Natural killer cell treated with Interleukin-12 subunit alpha and Interleukin-12 subunit beta and Interleukin-15 and Interleukin-18, amount 100 ng/mL, for 72 hours (primary cell): Measurements from ENCODE around the gene SYNM. TPM values are rescaled to one million over a fixed set of nuclear protein-coding genes. Genes with fewer than 3 reads are reported as not detected.

Source experiments
- ATAC-seq, 2 donors: fragments of 150-1000 bp; cut with Tn5 transposase in 1 of 2; sonication (Bioruptor Pico), chemical (Tn5 transposase) in 1 of 2; 2 replicates each; pipeline ENCODE4 v1.10.0; 2021
- DNase-seq: peaks from one replicate; pipeline ENCODE4 v3.0.0; 2022; ENCODE audit warnings: low spot score
- H3K27ac Mint-ChIP-seq, 2 donors: 1 replicate in 1 of 2; 2 replicates in 1 of 2; pipeline ENCODE4 v1.8.0; 2022; ENCODE audit warnings: mixed read lengths in 2 of 2, mild to moderate bottlenecking in 1 of 2, moderate library complexity in 1 of 2
- H3K27me3 Mint-ChIP-seq, 2 donors: 1 replicate in 1 of 2; 2 replicates in 1 of 2; pipeline ENCODE4 v1.8.0; 2022; ENCODE audit warnings: mixed read lengths in 2 of 2
- H3K36me3 Mint-ChIP-seq: one replicate; pipeline ENCODE4 v1.8.0; 2022; ENCODE audit warnings: mixed read lengths
- H3K4me1 Mint-ChIP-seq, 2 donors: 1 replicate in 1 of 2; 2 replicates in 1 of 2; pipeline ENCODE4 v1.8.0; 2022; ENCODE audit warnings: low read depth in 2 of 2, mixed read lengths in 2 of 2, mild to moderate bottlenecking in 1 of 2
- H3K4me3 Mint-ChIP-seq: one replicate; pipeline ENCODE4 v1.8.0; 2022; ENCODE audit warnings: mixed read lengths
- H3K9me3 Mint-ChIP-seq: 2 replicates; pipeline ENCODE4 v1.8.0; 2022; ENCODE audit warnings: mixed read lengths
- total RNA-seq, 2 donors: library from RNA; stranded (reverse); gene quantifications; one replicate each; pipeline ENCODE4 v1.2.3, GENCODE V29; 2022

The SYNM gene
- total RNA-seq, 2 donors from 2014 or later, result 0.20 to 0.26 TPM

DNA sequence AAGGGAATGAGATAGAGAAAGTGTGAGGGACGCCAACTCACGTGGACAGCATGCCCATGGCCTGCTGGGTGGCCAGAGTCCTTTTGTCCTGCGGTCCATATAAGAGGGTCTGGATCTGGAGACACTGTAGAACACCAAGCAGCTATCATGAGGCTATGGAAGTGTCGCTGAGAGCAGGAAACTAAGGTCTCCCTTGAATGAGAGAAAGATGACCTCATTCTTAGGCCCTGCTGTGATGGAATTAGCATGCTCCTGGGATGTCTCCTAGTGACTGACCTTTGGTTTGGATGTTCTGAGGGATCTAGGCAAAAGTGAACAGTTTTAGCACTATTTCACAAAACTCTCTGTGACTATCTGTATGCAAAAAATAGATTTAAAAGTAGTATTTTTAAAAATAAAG is 34.4 kb downstream of the SYNM start:
- H3K4me3 Mint-ChIP-seq, result no peak overlapping the region
- no peaks in the 10 kb centered on the region for H3K36me3 Mint-ChIP-seq
- H3K9me3 Mint-ChIP-seq, result no peaks in the 10 kb centered on the region
- no peak overlapping the region for H3K27ac Mint-ChIP-seq
- no peak for DNase-seq
- H3K4me1 Mint-ChIP-seq, result no peaks in the 10 kb centered on the region
- H3K27me3 Mint-ChIP-seq, result peaks cover 0 to 10% of the 10 kb centered on the region in 2 donors
- ATAC-seq, result no peak

GRCh38 chr15:99140590-99140989 is 35.7 kb downstream of the SYNM start:
- Mint-ChIP-seq H3K27ac (no peak overlapping the region), H3K4me3 (no peak overlapping the region), H3K27me3 (peaks cover 0 to 13% of the 10 kb centered on the region in 2 donors), H3K4me1 (no peaks in the 10 kb centered on the region), H3K9me3 (no peaks in the 10 kb centered on the region), H3K36me3 (no peaks in the 10 kb centered on the region)
- DNase-seq, result no peak
- no peak for ATAC-seq

DNA sequence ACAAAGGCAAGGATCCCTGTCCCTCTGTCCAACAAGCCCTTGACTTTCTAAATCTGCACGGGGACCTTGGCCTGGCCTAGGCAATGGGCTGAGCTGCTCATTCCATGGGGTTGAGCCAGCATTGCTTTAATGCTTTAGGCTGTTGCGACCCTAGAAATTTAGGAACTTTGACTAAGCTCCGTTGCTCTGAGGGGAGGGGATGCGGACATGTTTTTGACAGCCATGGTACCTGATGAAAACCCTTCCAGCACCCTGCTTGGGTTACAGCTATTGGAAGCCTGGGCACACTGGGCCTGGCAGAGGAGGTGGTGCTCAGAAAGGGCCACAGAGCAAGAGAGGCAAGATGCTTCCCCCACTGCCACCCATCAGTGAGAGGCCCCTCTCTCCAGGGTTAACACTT is 37.1 kb downstream of the SYNM start:
- Mint-ChIP-seq H3K4me1 (no peaks in the 10 kb centered on the region), H3K4me3 (no peak overlapping the region), H3K36me3 (no peaks in the 10 kb centered on the region), H3K27ac (no peak overlapping the region), H3K9me3 (no peaks in the 10 kb centered on the region), H3K27me3 (peaks cover 0 to 14% of the 10 kb centered on the region in 2 donors)
- no peak for ATAC-seq
- no peak for DNase-seq

GRCh38 chr15:99142562-99142961 is 37.7 kb downstream of the SYNM start:
- Mint-ChIP-seq H3K27ac (no peak overlapping the region), H3K4me3 (no peak overlapping the region), H3K27me3 (peaks cover 0 to 14% of the 10 kb centered on the region in 2 donors), H3K4me1 (no peaks in the 10 kb centered on the region), H3K9me3 (no peaks in the 10 kb centered on the region), H3K36me3 (no peaks in the 10 kb centered on the region)
- no peak for DNase-seq
- no peak for ATAC-seq

GRCh38 chr15:99143242-99143641 is 38.4 kb downstream of the SYNM start:
- no peaks in the 10 kb centered on the region for H3K9me3 Mint-ChIP-seq
- H3K27me3 Mint-ChIP-seq, result peaks cover 0 to 14% of the 10 kb centered on the region in 2 donors
- no peaks in the 10 kb centered on the region for H3K4me1 Mint-ChIP-seq
- H3K36me3 Mint-ChIP-seq, result no peaks in the 10 kb centered on the region
- no peak overlapping the region for H3K4me3 Mint-ChIP-seq
- ATAC-seq, result no peak
- no peak overlapping the region for H3K27ac Mint-ChIP-seq
- no peak for DNase-seq

- Mint-ChIP-seq H3K9me3 (no peaks in the 10 kb centered on the region), H3K27me3 (peaks cover 0 to 14% of the 10 kb centered on the region in 2 donors), H3K27ac (no peak overlapping the region), H3K4me1 (no peaks in the 10 kb centered on the region), H3K36me3 (no peaks in the 10 kb centered on the region), H3K4me3 (no peak overlapping the region)
- ATAC-seq, result no peak
- DNase-seq, result no peak
Observed at GRCh38 chr15:99143655-99144610, 39.1 kb downstream of the SYNM start.

GRCh38 chr15:99145005-99145404 is 40.1 kb downstream of the SYNM start:
- H3K36me3 Mint-ChIP-seq, result no peaks in the 10 kb centered on the region
- H3K9me3 Mint-ChIP-seq, result no peaks in the 10 kb centered on the region

GRCh38 chr15:99145778-99146177 is 40.9 kb downstream of the SYNM start:
- ATAC-seq (peak in 1 of 2 donors; percentile 41), DNase-seq (no peak)
- Mint-ChIP-seq H3K9me3 (no peaks in the 10 kb centered on the region), H3K4me1 (no peaks in the 10 kb centered on the region), H3K27me3 (peaks cover 0 to 12% of the 10 kb centered on the region in 2 donors), H3K36me3 (no peaks in the 10 kb centered on the region), H3K4me3 (no peak overlapping the region), H3K27ac (no peak overlapping the region)

More at GRCh38 chr15:99145005-99145404, 40.1 kb downstream of the SYNM start:
- DNase-seq, result no peak
- no peak for ATAC-seq
- no peak overlapping the region for H3K4me3 Mint-ChIP-seq
- H3K27me3 Mint-ChIP-seq, result peaks cover 0 to 12% of the 10 kb centered on the region in 2 donors
- no peaks in the 10 kb centered on the region for H3K4me1 Mint-ChIP-seq
- no peak overlapping the region for H3K27ac Mint-ChIP-seq

- Mint-ChIP-seq H3K36me3 (no peaks in the 10 kb centered on the region), H3K4me3 (no peak overlapping the region), H3K27ac (no peak overlapping the region), H3K9me3 (no peaks in the 10 kb centered on the region), H3K4me1 (no peaks in the 10 kb centered on the region), H3K27me3 (peaks cover 0 to 12% of the 10 kb centered on the region in 2 donors)
- no peak for DNase-seq
- no peak for ATAC-seq
Observed at GRCh38 chr15:99146661-99147060, 41.8 kb downstream of the SYNM start.

DNA sequence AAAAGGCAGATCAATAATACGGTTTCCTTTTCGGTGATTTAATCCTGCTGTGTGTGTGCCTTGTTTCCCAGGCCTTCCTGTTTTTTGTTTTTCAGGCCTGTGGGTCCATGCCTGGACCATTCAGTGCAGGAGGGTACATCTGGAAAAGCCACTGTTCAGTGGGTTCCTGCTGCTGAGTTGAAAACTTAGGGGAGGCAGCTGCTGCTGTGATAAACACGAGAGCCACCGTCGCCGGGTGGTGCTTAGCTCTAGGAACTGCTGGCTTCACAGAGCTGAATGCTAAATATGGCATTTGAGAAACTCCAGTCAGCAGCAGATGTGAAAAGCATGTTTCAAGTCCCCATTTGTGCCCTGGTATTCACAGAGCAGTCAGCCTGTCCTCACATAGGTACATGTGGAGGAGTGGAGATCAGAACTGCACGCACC is 44.0 kb downstream of the SYNM start:
- H3K27ac Mint-ChIP-seq, result no peak overlapping the region

DNA sequence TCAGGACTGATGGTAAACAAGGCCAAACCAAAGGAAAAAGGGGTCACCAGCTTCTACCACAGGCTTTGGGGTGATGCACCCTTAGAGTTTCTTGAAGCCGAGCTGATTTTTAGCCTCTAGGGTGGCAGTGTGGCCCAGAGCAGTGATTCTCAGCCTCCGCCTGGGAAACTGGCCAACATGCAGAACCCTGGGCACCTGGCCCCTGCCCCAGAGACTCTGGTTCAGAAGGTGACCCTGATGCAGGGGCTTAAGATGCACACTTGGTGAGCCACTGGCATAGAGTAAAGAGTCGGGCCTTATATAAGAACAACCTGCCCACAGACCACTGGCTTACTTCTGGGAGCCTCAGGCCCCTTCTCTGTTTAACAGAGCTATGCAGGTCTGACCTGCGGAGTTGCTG is 44.5 kb downstream of the SYNM start:
- H3K9me3 Mint-ChIP-seq, result no peaks in the 10 kb centered on the region
- H3K4me3 Mint-ChIP-seq, result no peak overlapping the region
- H3K27me3 Mint-ChIP-seq, result peaks cover 0 to 7% of the 10 kb centered on the region in 2 donors
- H3K4me1 Mint-ChIP-seq, result no peaks in the 10 kb centered on the region
- H3K27ac Mint-ChIP-seq, result no peak overlapping the region
- no peaks in the 10 kb centered on the region for H3K36me3 Mint-ChIP-seq
- DNase-seq (no peak), ATAC-seq (peak in 1 of 2 donors; percentile 26)

More for the DNA sequence above, 44.0 kb downstream of the SYNM start:
- Mint-ChIP-seq H3K36me3 (no peaks in the 10 kb centered on the region), H3K27me3 (peaks cover 0 to 9% of the 10 kb centered on the region in 2 donors), H3K4me3 (no peak overlapping the region), H3K4me1 (no peaks in the 10 kb centered on the region), H3K9me3 (no peaks in the 10 kb centered on the region)
- DNase-seq (no peak), ATAC-seq (peak in 1 of 2 donors; percentile 26)

DNA sequence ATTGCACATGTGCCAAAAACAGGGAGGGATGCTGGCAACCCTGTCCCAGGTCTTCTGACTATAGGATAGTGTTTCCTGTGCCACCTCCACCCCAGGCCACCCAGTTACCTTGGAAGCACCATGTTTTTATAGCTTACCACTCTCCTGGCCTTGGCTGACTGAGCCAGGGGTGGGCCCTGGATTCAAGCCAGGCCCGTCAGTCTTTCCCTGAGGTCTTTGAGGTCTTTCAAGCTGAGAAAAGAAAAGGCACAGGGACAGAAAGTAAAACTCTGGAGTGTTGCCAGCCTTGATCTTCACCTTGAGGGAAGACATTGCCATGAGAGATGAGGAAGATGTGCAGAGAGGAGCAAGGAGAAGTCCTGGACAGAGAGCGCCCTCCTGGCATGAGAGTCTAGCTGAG is 46.3 kb downstream of the SYNM start:
- ATAC-seq, result no peak
- DNase-seq, result no peak
- H3K27ac Mint-ChIP-seq, result no peak overlapping the region
- no peaks in the 10 kb centered on the region for H3K36me3 Mint-ChIP-seq
- H3K27me3 Mint-ChIP-seq, result peaks cover 0 to under 1% of the 10 kb centered on the region in 2 donors
- no peaks in the 10 kb centered on the region for H3K9me3 Mint-ChIP-seq
- no peaks in the 10 kb centered on the region for H3K4me1 Mint-ChIP-seq
- no peak overlapping the region for H3K4me3 Mint-ChIP-seq

- Mint-ChIP-seq H3K4me1 (no peaks in the 10 kb centered on the region), H3K36me3 (no peaks in the 10 kb centered on the region), H3K4me3 (no peak overlapping the region), H3K27me3 (peaks cover 0 to 5% of the 10 kb centered on the region in 2 donors), H3K9me3 (no peaks in the 10 kb centered on the region), H3K27ac (no peak overlapping the region)
- ATAC-seq, result no peak
- DNase-seq, result no peak
Observed at GRCh38 chr15:99153026-99153535, 48.2 kb downstream of the SYNM start.

- H3K27me3 Mint-ChIP-seq, result peaks cover 0 to 5% of the 10 kb centered on the region in 2 donors
- H3K36me3 Mint-ChIP-seq, result no peaks in the 10 kb centered on the region
- ATAC-seq (no peak), DNase-seq (no peak)
- no peaks in the 10 kb centered on the region for H3K9me3 Mint-ChIP-seq
- H3K4me1 Mint-ChIP-seq, result no peaks in the 10 kb centered on the region
- no peak overlapping the region for H3K27ac Mint-ChIP-seq
- H3K4me3 Mint-ChIP-seq, result no peak overlapping the region
Observed at GRCh38 chr15:99154271-99154670, 49.4 kb downstream of the SYNM start.
